Muscle of leg (tissue), 11 donors: ENCODE data around the gene ACTL10. TPM values are rescaled to one million over a fixed set of nuclear protein-coding genes. Genes with fewer than 3 reads are reported as not detected.

Experiments used
- DNase-seq: peaks from one replicate; pipeline ENCODE4 v3.0.0; 2013
- H3K27ac ChIP-seq: one replicate; pipeline ENCODE4 v1.5.1; 2013; ENCODE audit warnings: mild to moderate bottlenecking, low read length, control low read depth
- H3K27me3 ChIP-seq: one replicate; pipeline ENCODE4 v1.6.1; 2013; ENCODE audit warnings: low read length; ENCODE audit not compliant: control insufficient read depth, insufficient read depth
- H3K36me3 ChIP-seq: one replicate; pipeline ENCODE4 v1.6.1; 2013; ENCODE audit warnings: low read length; ENCODE audit not compliant: control insufficient read depth, insufficient read depth
- H3K4me1 ChIP-seq: one replicate; pipeline ENCODE4 v1.6.1; 2013; ENCODE audit warnings: low read length; ENCODE audit not compliant: control insufficient read depth, insufficient read depth
- H3K4me3 ChIP-seq: one replicate; pipeline ENCODE4 v1.5.1; 2013; ENCODE audit warnings: low read length, control low read depth
- H3K9me3 ChIP-seq: replicated peaks from 2 replicates; pipeline ENCODE4 v1.6.1; 2013; ENCODE audit warnings: low read depth, low read length; ENCODE audit not compliant: control insufficient read depth
- WGBS: methylation state at CpG from one replicate; pipeline ENCODE4 v1.1.5; 2013; ENCODE audit warnings: missing lambda C conversion rate; ENCODE audit not compliant: insufficient coverage; 5-methylcytosine and 5-hydroxymethylcytosine counted together
- polyA plus RNA-seq, 8 donors: library from polyadenylated mRNA; unstranded; fragments of 120-200 nt; gene quantifications; one replicate each; pipeline versions ENCODE4 v1.2.1 to v1.2.3, GENCODE V29; 2013; ENCODE audit warnings: inconsistent platforms in 1 of 8, low replicate concordance in 1 of 8; ENCODE audit not compliant: insufficient read length in 8 of 8, insufficient read depth in 1 of 8
- total RNA-seq: library from RNA; stranded (reverse); fragments of 120-200 nt; gene quantifications from one replicate; pipeline ENCODE4 v1.2.4, GENCODE V29; 2013

Gene ACTL10
- total and polyA plus RNA-seq, 9 donors: 0.22 to 0.78 (median 0.46) TPM

DNA sequence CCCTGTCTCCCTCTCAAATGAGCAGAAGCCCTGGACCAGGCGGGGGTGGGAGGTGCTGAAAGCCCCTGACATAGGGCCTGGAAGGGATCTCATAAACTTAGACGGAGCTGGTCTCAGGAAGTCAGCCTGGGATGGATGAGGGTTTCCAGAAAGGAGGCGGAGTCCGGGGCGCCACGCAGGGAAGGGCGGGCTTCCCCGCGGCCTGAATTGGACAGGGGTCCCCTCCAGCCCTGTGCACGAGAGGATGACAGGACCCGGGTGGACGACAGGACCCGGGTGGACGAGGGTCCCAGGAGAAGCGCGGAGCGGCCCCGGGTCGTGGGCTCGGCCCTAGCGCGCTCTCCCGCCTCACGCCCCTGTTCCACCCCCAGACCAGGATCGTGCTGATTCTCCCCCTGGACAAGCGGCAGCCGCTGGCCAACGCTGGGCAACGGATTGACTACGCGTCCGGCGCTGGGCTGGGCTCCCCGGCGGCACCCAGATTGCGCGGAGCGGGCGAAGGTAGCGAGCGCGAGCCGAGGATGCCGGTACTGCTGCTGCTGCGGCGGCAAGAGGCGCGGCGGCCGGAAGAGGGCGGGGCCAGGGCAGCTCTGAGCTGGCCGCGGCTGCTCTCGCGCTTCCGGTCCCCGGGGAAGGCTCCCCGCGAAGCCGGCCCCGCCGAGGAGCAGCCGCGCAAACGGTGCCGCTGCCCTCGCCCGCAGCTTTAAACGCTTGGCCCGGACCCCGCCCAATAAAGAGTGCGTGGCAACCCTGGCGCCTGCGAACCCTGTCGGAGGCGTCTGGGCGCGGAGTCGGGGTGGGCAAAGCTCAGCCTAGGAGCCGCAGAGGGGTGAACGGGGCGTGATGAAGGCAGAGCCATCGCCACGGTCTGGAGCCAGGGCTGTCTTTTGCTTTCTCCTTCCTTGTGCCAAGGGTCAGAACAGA is 3.3 kb upstream of the ACTL10 start:
- no peaks in the 10 kb centered on the region for H3K9me3 ChIP-seq
- peak; percentile 87 for DNase-seq
- peak overlapping the region; percentile 85 for H3K4me3 ChIP-seq
- peaks cover 20% of the 10 kb centered on the region for H3K36me3 ChIP-seq
- no peaks in the 10 kb centered on the region for H3K27me3 ChIP-seq
- under 1% methylated on average over 81 of the region's 84 CpGs for WGBS
- H3K4me1 ChIP-seq: peaks cover 38% of the 10 kb centered on the region
- H3K27ac ChIP-seq: peak overlapping the region; percentile 84

DNA sequence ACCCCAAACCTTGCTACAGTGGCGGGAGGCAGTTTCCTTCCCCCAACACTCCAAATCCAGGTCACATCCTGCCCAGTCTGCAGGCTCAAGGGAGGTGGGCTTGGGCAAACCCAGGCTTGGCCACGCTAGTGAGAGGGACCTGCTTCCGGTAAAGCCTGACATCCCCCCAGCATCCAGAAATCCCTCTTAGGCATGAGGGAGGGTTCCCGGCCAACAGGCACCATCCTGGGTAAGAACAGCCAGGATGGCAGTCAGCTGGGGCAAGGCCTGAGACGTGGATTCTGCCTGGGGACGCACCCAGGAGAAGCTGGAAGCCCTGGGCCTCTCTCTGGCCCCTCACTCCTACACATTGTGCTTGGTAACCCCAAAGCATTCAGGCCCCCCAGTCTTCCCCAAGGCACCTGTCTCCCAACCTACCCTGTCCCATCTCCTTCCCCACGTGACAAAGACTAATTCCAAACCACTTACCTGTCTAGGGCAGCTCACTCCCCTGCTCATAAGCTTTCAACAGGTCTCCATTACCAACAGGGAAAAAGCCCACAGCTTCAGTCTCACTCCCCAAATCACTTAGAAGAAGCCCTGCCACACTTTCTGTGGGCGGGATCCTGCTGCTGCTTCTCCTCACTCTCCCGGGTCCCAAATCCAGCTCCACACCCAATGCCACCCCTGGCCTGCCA is 2.5 kb upstream of the ACTL10 start:
- Histone ChIP-seq H3K4me1 (peaks cover 38% of the 10 kb centered on the region), H3K4me3 (peak overlapping the region; percentile 85), H3K27ac (peak overlapping the region; percentile 77), H3K36me3 (peaks cover 25% of the 10 kb centered on the region), H3K9me3 (no peaks in the 10 kb centered on the region), H3K27me3 (no peaks in the 10 kb centered on the region)
- 40% methylated on average over 9 of the region's 9 CpGs for WGBS
- no peak for DNase-seq

DNA sequence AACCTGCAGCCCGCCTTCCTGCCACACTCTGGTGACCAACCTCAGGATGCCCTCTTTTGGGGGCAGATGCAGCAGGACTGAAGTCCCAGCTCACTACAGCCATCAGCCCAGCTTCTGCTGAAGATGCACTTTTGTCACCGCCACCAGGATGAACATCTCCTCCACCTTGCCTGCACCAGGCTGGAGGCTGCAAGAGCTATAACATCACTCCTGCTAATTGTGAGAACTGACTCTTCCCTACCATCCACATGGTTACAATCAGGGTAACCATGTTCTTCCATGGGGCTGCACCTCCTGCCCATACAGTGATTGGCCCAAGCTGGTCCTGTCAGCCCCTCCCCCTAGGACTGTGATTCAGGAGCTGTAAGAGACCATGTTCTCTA is 2.0 kb upstream of the ACTL10 start:
- Histone ChIP-seq H3K36me3 (peaks cover 25% of the 10 kb centered on the region), H3K27ac (no peak overlapping the region), H3K4me1 (peaks cover 38% of the 10 kb centered on the region), H3K4me3 (no peak overlapping the region), H3K27me3 (no peaks in the 10 kb centered on the region), H3K9me3 (no peaks in the 10 kb centered on the region)
- DNase-seq: no peak
- WGBS: 100% methylated on average over 2 of the region's 2 CpGs

DNA sequence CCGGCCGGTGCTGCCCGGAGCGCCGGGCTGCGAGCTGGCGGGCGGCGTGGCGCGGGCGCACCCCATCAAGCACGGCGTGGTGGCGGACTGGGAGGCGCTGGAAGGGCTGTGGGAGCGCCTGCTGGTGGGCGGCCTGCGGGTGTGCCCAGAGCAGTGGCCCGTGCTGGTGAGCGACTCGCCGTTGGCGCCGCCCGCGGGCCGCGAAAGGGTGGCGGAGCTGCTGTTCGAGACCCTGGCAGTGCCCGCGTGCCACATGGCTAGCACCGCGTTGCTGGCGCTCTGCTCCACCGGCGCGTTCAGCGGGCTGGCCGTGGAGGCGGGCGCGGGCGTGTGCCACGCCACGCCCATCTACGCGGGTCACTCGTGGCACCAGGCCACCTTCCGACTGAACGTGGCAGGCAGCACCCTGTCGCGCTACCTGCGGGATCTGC is 517 bp downstream of the ACTL10 start:
- 8% methylated on average over 52 of the region's 55 CpGs for WGBS
- H3K4me1 ChIP-seq: peaks cover 49% of the 10 kb centered on the region

DNA sequence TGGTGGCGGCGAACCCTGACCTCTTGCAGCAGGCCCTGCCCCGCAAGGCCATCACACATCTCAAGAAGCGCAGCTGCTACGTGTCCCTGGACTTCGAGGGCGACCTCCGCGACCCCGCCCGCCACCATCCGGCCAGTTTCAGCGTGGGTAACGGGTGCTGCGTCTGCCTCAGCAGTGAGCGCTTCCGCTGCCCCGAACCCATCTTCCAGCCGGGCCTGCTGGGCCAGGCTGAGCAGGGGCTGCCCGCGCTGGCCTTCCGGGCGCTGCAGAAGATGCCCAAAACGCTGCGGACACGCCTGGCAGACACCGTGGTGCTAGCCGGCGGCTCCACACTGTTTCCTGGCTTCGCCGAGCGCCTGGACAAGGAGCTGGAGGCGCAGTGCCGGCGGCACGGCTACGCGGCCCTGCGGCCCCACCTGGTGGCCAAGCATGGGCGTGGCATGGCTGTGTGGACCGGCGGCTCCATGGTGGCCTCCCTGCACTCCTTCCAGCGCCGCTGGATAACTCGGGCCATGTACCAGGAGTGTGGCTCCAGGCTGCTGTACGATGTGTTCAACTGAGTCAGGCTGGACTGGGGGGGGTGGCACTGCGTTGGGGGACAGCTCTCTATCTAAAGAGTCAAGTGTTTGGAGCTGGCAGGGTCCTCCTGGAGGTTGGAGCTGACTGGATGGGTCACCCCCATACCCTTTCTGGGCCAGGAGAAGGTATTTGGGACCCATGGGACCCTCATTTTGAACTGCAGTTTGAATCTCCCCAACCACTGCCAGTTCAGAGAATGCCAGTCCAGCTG is 1.1 kb downstream of the ACTL10 start:
- no peaks in the 10 kb centered on the region for H3K9me3 ChIP-seq
- no peak overlapping the region for H3K27ac ChIP-seq
- 14% methylated on average over 41 of the region's 47 CpGs for whole genome bisulfite sequencing
- no peaks in the 10 kb centered on the region for H3K27me3 ChIP-seq
- peak; percentile 84 for DNase-seq
- peaks cover 34% of the 10 kb centered on the region for H3K36me3 ChIP-seq
- H3K4me1 ChIP-seq: peaks cover 52% of the 10 kb centered on the region
- H3K4me3 ChIP-seq: peak overlapping the region; percentile 38

More for the DNA sequence above, 517 bp downstream of the ACTL10 start:
- DNase-seq: no peak
- H3K4me3 ChIP-seq: peak overlapping the region; percentile 38
- H3K27ac ChIP-seq: peak overlapping the region; percentile 85
- H3K27me3 ChIP-seq: no peaks in the 10 kb centered on the region
- peaks cover 34% of the 10 kb centered on the region for H3K36me3 ChIP-seq
- H3K9me3 ChIP-seq: no peaks in the 10 kb centered on the region

DNA sequence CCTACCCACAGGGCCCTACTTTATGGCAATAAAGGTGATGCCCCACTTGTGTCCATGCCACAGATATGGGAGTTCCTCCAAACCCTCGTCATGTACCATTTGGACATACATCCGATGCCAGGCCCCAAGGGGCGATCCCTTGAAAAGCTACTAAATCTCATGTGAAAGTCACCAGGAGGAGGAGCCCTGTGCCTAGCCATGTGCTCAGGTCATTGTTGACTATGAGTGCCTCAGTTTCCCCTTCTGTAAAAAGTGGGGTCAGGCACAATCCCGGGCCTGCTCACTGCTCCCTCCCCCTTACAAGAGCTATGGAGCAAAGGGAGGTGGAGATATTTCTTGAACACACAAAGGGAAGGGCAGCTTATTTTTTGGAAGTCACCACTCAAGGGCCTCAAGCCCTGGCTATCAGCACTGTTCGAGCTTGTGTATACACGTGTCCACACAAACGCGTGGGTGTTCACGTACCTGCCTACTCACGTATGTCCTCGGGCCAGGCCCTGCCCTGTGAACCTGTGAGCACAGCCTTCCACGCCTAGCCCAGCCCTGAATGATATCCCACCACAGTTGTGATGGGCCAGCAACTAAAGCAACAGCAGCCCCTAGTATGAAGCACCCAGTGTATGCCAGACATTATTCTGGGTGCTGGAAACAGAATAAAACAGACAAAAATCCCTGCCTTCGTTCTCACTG is 1.9 kb downstream of the ACTL10 start:
- Histone ChIP-seq H3K4me3 (no peak overlapping the region), H3K36me3 (peaks cover 34% of the 10 kb centered on the region), H3K9me3 (no peaks in the 10 kb centered on the region), H3K27ac (no peak overlapping the region), H3K27me3 (no peaks in the 10 kb centered on the region), H3K4me1 (peaks cover 54% of the 10 kb centered on the region)
- 93% methylated on average over 11 of the region's 13 CpGs for WGBS
- no peak for DNase-seq

DNA sequence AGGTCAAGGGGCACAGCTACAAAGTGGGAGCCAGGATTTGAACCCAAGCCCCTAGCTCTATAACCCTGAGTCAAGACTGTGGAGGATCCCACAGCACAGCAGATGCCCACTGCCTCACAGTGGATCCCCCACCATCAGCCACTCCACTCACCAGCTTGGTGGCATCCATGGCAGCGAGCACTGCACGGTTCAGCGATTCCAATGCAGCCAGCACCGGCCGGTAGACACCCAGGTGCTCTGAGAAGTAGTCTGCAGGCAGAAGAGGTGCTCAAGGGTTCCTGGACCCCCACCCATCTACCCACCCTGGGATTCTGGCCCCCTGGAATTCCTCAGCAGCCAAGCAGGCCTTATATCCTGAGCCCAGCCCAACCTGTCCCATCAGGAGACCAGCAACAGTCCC is 2.5 kb downstream of the ACTL10 start:
- peaks cover 53% of the 10 kb centered on the region for H3K4me1 ChIP-seq
- WGBS: no CpG with 5 or more reads among the region's 5 CpGs
- DNase-seq: no peak
- no peaks in the 10 kb centered on the region for H3K27me3 ChIP-seq
- H3K4me3 ChIP-seq: no peak overlapping the region
- peaks cover 34% of the 10 kb centered on the region for H3K36me3 ChIP-seq
- H3K27ac ChIP-seq: no peak overlapping the region
- no peaks in the 10 kb centered on the region for H3K9me3 ChIP-seq

DNA sequence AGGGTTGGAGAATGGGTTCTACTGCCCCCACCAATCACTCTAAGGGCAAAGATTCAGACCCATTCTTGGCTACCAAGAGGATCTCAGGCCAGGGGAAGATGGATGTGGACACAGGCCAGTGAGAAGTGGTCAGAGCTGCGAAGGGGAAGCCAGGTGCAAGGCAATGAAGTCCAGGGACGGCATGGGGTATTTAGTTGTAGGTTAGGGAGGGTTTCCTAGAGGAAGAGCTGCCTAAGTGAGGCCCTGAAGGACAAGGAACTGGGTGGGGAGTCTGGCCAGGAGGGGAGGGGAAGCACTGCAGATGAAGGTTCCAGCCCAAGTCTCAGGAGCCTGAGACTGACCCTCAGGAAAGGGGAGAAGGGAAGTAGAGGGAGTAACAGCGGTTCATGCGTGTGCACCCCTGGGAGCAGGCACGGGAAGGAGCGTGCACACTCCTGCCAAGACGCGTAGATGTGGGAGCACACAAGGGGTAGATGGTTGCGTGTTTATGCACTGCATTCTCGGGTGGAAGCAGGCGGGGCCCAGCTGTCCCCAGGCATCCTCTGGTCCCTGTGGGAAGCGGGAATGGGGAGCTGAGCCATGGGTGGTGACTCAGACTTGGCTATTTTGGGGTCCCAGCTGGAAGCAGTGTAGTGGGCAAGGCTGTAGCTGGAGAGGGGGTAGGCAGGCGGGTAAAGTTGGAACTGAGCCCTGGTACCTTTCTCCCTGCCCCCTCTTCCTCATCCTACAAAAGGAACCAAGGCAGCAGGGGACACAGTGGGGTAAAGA is 3.3 kb downstream of the ACTL10 start:
- H3K36me3 ChIP-seq: peaks cover 34% of the 10 kb centered on the region
- no peaks in the 10 kb centered on the region for H3K9me3 ChIP-seq
- H3K27me3 ChIP-seq: no peaks in the 10 kb centered on the region
- H3K27ac ChIP-seq: no peak overlapping the region
- WGBS: 62% methylated on average over 12 of the region's 13 CpGs
- no peak overlapping the region for H3K4me3 ChIP-seq
- H3K4me1 ChIP-seq: peaks cover 55% of the 10 kb centered on the region
- DNase-seq: no peak
